Stromal cell of bone marrow (primary cell): Measurements from ENCODE around the gene ANXA8L1.
"Not testable (repeated sequence)": the region's sequence is repeated elsewhere in the genome, so short reads cannot be mapped to it uniquely, and the experiment has no call there.

ENCODE experiments used
- DNase-seq: peaks from one replicate; pipeline ENCODE4 v3.0.0-alpha.2; 2012; ENCODE audit warnings: low read depth

The ANXA8L1 gene

GRCh38 chr10:46397767-46398166 lies 22.2 kb downstream of the ANXA8L1 start:
- DNase-seq, result not testable (repeated sequence)

- DNase-seq, result peak; percentile 2
These were observed 22.8 kb downstream of the ANXA8L1 start for GRCh38 chr10:46398212-46398886.

- DNase-seq, result not testable (repeated sequence)
These were observed 34.0 kb downstream of the ANXA8L1 start for GRCh38 chr10:46409556-46409955.

GRCh38 chr10:46411123-46411522 lies 35.5 kb downstream of the ANXA8L1 start:
- not testable (repeated sequence) for DNase-seq

- not testable (repeated sequence) for DNase-seq
These were observed 37.1 kb downstream of the ANXA8L1 start for GRCh38 chr10:46412665-46413064.

- not testable (repeated sequence) for DNase-seq
These were observed 39.7 kb downstream of the ANXA8L1 start for GRCh38 chr10:46415291-46415690.

GRCh38 chr10:46418283-46418682 lies 42.7 kb downstream of the ANXA8L1 start:
- DNase-seq, result not testable (repeated sequence)

GRCh38 chr10:46419570-46420379 lies 44.2 kb downstream of the ANXA8L1 start:
- not testable (repeated sequence) for DNase-seq

- DNase-seq, result not testable (repeated sequence)
These were observed 48.0 kb downstream of the ANXA8L1 start for GRCh38 chr10:46423550-46423949.

- not testable (repeated sequence) for DNase-seq
These were observed 65.4 kb downstream of the ANXA8L1 start for GRCh38 chr10:46440942-46441341.
